Measurements from ENCODE around the gene ARHGEF6.

ARHGEF6 gene

GRCh38 chrX:136636121-136636520, 144.6 kb downstream of the ARHGEF6 start:
- DNase-seq = no peak

GRCh38 chrX:136635235-136635634, 145.5 kb downstream of the ARHGEF6 start:
- no peak for DNase-seq

- no peak for DNase-seq
These were observed 149.9 kb downstream of the ARHGEF6 start for GRCh38 chrX:136630881-136631280.

- no peak for DNase-seq
These were observed 151.5 kb downstream of the ARHGEF6 start for GRCh38 chrX:136629084-136629750.

- DNase-seq = no peak
These were observed 153.3 kb downstream of the ARHGEF6 start for GRCh38 chrX:136627409-136627808.

- DNase-seq = no peak
These were observed 153.8 kb downstream of the ARHGEF6 start for GRCh38 chrX:136626891-136627290.

GRCh38 chrX:136626237-136626636, 154.5 kb downstream of the ARHGEF6 start:
- DNase-seq = no peak

- no peak for DNase-seq
These were observed 155.5 kb downstream of the ARHGEF6 start for GRCh38 chrX:136625246-136625645.

GRCh38 chrX:136623396-136623795, 157.3 kb downstream of the ARHGEF6 start:
- no peak for DNase-seq

GRCh38 chrX:136622568-136622967, 158.2 kb downstream of the ARHGEF6 start:
- DNase-seq = no peak

- DNase-seq = no peak
These were observed 160.0 kb downstream of the ARHGEF6 start for GRCh38 chrX:136620780-136621179.

- no peak for DNase-seq
These were observed 160.7 kb downstream of the ARHGEF6 start for GRCh38 chrX:136619899-136620505.

GRCh38 chrX:136616987-136617685, 163.6 kb downstream of the ARHGEF6 start:
- DNase-seq = no peak

All from SHP77 treated with DMSO at 0.1 percent for 48 hours (cell line).